GM18526 (cell line): ENCODE measurements around the gene FAF1.

Experiments used
- POLR2A ChIP-seq: IDR thresholded peaks from 3 replicates; pipeline ENCODE4 v1.6.1; 2011; ENCODE audit not compliant: insufficient read length; ENCODE audit errors: extremely low read depth

FAF1 gene

DNA sequence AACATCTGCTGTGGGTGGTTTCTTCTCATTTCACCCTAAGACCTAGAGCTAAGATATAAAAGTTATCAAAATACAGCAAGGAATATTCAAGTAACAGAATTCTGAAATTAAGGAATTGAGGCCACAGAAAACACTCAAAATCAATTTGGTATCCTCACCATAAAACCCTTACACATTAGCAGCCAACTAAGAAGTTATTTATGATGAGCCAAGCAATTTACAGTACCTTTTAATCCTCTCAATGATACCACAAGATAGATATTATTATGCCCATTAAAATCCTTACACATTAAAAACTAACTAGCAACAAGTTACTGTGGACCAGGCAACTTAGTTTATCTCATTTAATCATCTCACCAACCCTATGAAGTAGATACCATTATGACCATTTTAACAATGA is 81.6 kb downstream of the FAF1 start:
- TF ChIP-seq POLR2A, result no peak

- TF ChIP-seq POLR2A, result no peak
These were observed 82.4 kb downstream of the FAF1 start for GRCh38 chr1:50877641-50878040.

DNA sequence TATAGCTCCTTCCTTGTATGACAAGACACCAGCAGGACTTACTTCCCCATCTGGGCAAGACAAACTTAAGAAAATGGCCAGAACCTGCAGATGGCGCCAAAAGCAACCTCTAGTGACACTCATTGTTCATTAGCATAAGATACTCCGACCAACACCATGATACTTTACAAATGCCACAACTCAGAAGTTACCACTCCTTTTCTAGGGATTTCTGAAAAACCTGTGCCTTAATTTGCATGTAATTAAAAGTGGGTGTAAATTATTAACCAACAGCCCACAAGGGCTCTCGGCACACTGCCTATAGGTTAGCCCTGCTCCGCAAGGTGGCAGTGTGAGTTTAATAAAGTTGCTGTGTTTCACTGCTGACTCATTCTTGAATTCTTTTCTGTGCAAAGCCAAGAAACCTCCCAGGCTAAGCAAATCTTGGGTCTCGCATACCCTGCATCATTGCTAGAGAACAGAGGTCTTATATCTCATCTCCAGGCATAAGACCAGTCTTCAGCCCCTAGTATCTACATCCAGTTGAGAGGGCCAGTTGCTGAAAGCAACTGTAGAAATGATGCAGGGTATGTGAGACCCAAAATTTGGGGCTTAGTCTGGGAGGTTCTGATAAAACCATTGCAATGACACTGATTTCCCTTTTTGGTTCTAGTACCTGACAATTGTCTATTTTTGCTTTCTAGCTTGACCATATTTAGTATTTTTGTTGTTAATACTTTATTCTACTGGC is 86.4 kb downstream of the FAF1 start:
- TF ChIP-seq POLR2A, result no peak

DNA sequence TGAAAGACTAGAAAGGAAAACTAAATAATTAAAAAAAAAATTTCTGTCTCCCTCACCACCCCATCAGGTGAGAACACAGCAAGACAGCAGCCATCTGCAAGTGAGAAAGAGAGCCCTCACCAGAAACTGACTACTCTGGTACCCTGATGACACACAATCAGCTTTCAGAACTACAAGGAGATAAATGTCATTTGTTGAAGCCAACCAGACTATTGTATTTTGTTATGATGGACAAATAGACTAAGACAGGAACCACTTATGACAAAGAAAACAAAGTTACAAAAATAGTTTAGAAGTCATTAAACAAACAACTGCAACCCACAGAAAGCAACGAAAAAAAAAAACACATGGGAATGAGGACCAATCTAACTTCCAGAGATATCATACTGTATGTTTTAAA is 98.3 kb downstream of the FAF1 start:
- TF ChIP-seq POLR2A, result no peak

DNA sequence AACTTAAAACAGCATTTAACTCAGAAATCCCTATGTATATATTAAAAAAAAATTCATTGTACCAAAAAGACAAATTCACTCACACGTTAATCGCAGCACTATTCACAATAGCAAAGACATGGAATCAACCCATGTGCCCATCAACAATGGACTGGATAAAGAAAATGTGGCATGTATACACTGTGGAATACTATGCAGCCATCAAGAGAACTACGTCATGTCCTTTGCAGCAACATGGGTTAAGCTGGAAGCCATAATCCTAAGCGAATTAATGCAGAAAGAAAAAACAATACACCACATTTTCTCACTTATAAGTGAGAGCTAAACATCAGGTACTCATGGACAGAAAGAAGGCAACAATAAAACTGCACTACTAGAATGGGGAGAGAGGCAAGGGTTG is 99.4 kb downstream of the FAF1 start:
- no peak for TF ChIP-seq POLR2A

GRCh38 chr1:50860256-50860655 is 99.8 kb downstream of the FAF1 start:
- TF ChIP-seq POLR2A, result no peak

GRCh38 chr1:50859657-50860056 is 100.4 kb downstream of the FAF1 start:
- no peak for TF ChIP-seq POLR2A

DNA sequence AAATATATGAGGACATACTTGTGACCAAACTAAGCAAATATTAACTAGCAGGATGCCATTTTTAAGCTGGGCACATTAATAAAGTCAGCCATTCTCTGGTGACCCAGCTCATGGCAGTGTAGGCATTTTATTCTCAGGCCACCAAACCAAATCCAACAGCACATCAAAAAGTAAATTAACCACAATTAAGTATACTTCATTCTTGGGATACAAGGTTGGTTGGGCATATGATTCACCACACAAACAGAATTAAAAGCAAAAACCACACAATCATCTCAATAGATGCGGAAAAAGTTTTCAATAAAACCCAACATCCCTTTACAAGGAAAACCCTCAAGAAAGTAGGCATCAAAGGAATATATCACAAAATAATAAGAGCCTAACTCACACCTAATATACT is 101.3 kb downstream of the FAF1 start:
- TF ChIP-seq POLR2A, result no peak

DNA sequence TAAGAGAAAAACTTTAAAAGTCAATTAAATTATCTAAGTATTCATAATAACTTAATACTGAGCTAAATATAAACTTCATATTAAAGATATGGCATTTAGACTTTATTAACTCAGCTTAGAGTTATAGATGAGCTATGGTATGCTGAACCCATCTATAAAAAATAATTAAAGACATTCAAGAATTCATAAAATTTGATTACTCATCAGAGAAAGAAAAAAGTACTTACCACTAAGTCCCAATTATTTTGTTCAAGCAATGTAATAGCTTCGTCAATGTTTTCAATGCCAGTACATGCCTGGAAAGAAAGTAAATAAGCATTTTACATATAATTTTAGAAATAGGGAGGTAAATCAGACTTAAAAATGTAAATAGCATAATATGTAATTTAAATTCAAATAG is 102.4 kb downstream of the FAF1 start:
- TF ChIP-seq POLR2A, result no peak

- TF ChIP-seq POLR2A, result no peak
These were observed 106.7 kb downstream of the FAF1 start for GRCh38 chr1:50853325-50853724.

GRCh38 chr1:50852889-50853288 is 107.2 kb downstream of the FAF1 start:
- no peak for TF ChIP-seq POLR2A

- TF ChIP-seq POLR2A, result no peak
These were observed 108.6 kb downstream of the FAF1 start for GRCh38 chr1:50851466-50851865.

DNA sequence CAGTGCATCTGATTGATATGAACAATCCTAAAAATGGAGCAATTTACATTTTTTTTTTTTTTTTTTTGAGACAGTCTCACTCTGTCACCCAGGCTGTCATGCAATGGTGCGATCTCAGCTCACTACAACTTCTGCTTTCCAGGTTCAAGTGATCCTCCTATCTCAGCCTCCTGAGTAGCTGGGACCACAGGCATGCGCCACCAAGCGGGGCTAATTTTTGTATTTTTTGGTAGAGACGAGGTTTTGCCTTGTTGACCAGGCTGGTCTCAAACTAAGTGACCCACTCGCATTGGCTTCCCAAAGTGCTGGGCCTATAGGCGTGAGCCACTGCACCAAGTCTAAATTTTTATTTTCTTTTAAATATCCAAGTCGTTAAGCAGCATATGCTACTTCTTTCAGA is 109.0 kb downstream of the FAF1 start:
- TF ChIP-seq POLR2A, result no peak

GRCh38 chr1:50847303-50847702 is 112.8 kb downstream of the FAF1 start:
- TF ChIP-seq POLR2A, result no peak

- no peak for TF ChIP-seq POLR2A
These were observed 113.7 kb downstream of the FAF1 start for GRCh38 chr1:50846224-50846839.

- no peak for TF ChIP-seq POLR2A
These were observed 118.2 kb downstream of the FAF1 start for GRCh38 chr1:50841791-50842387.
